AG04450 (cell line): ENCODE results near the gene DYRK4. TPM values are rescaled to one million over a fixed set of nuclear protein-coding genes. Genes with fewer than 3 reads are reported as not detected.

Source experiments
- CTCF ChIA-PET: fragments of 300-600, 350-600 bp; formaldehyde crosslinking; extraction: SDS; loops from one replicate; lab custom pipeline; 2022; ENCODE audit warnings: antibody characterized with exemption, inconsistent platforms; lab: Charles Lee
- POLR2A ChIA-PET: fragments of 350-600 bp; formaldehyde crosslinking; extraction: SDS; loops from one replicate; lab custom pipeline; 2021; ENCODE audit warnings: antibody characterized with exemption, inconsistent platforms; lab: Yijun Ruan, JAX
- DNase-seq: peaks from one replicate; pipeline ENCODE4 v3.0.0-alpha.2; 2011; ENCODE audit warnings: low read depth, low spot score
- H3K27ac ChIP-seq: one replicate; pipeline ENCODE4 v1.5.1; 2012; ENCODE audit warnings: low read depth, low read length, control low read depth
- H3K27me3 ChIP-seq: one replicate; pipeline ENCODE4 v1.6.0; 2012; ENCODE audit warnings: low read length; ENCODE audit not compliant: control insufficient read depth, insufficient read depth
- H3K4me3 ChIP-seq: 2 replicates; pipeline ENCODE4 v1.5.1; 2011; ENCODE audit warnings: mild to moderate bottlenecking, low read depth, low read length, control low read depth
- H3K9me3 ChIP-seq: 2 replicates; pipeline ENCODE4 v1.5.1; 2012; ENCODE audit warnings: low read length; ENCODE audit not compliant: control insufficient read depth, insufficient read depth
- CTCF ChIP-seq: IDR thresholded peaks from 2 replicates; pipeline ENCODE4 v1.5.1; 2011; ENCODE audit warnings: low read depth, low read length, control low read depth, inconsistent platforms
- polyA plus RNA-seq: library from polyadenylated mRNA; depleted of rRNA; stranded (reverse); fragments of >200 nt; gene quantifications from 2 replicates; pipeline ENCODE4 v1.2.3, GENCODE V29; 2011

Gene DYRK4
- polyA plus RNA-seq, 1 experiment, result 71.9 TPM

GRCh38 chr12:4558171-4558570 lies 3.8 kb upstream of the DYRK4 start:
- ChIA-PET CTCF (no interaction called here), POLR2A (no interaction called here)
- DNase-seq, result no peak
- no peak for TF ChIP-seq CTCF
- Histone ChIP-seq H3K4me3 (no peak overlapping the region), H3K9me3 (no peaks in the 10 kb centered on the region), H3K27ac (no peak overlapping the region), H3K27me3 (no peaks in the 10 kb centered on the region)

- no peak for DNase-seq
- TF ChIP-seq CTCF, result no peak
- Histone ChIP-seq H3K9me3 (no peaks in the 10 kb centered on the region), H3K4me3 (no peak overlapping the region), H3K27ac (no peak overlapping the region), H3K27me3 (no peaks in the 10 kb centered on the region)
- ChIA-PET CTCF (interaction anchor here (0.6 kb wide), 1 partner anchor 83 kb away, joined by 3 read pairs; no protein-coding TSS in a partner anchor), POLR2A (no interaction called here)
These were observed 1.3 kb downstream of the DYRK4 start for GRCh38 chr12:4563336-4563735.

- Histone ChIP-seq H3K27me3 (no peaks in the 10 kb centered on the region), H3K27ac (no peak overlapping the region), H3K4me3 (no peak overlapping the region), H3K9me3 (no peaks in the 10 kb centered on the region)
- ChIA-PET CTCF (no interaction called here), POLR2A (no interaction called here)
- DNase-seq, result no peak
- TF ChIP-seq CTCF, result no peak
These were observed 2.8 kb downstream of the DYRK4 start for GRCh38 chr12:4564818-4565217.

- ChIA-PET CTCF (no interaction called here), POLR2A (no interaction called here)
- no peak for DNase-seq
- H3K27ac ChIP-seq, result no peak overlapping the region
- no peak for TF ChIP-seq CTCF
- no peaks in the 10 kb centered on the region for H3K9me3 ChIP-seq
- H3K4me3 ChIP-seq, result no peak overlapping the region
- H3K27me3 ChIP-seq, result no peaks in the 10 kb centered on the region
These were observed 4.5 kb downstream of the DYRK4 start for GRCh38 chr12:4566474-4566873.

- no peaks in the 10 kb centered on the region for H3K9me3 ChIP-seq
- H3K27me3 ChIP-seq, result no peaks in the 10 kb centered on the region
- DNase-seq, result no peak
- no peak overlapping the region for H3K27ac ChIP-seq
- H3K4me3 ChIP-seq, result no peak overlapping the region
- ChIA-PET POLR2A (no interaction called here), CTCF (no interaction called here)
- no peak for TF ChIP-seq CTCF
These were observed 5.3 kb downstream of the DYRK4 start for GRCh38 chr12:4567073-4567881.
